CD14-positive monocyte (primary cell): Measurements from ENCODE around the gene TRIM50. TPM values are rescaled to one million over a fixed set of nuclear protein-coding genes. Genes with fewer than 3 reads are reported as not detected.
A peak's percentile ranks its signal among the peaks of the same experiment; 100 is the strongest.

Experiments
- DNase-seq, 3 donors: peaks; one replicate each; pipeline ENCODE4 v3.0.0-alpha.2; 2011 to 2022
- H2AFZ ChIP-seq: 2 replicates; pipeline ENCODE4 v1.6.0; 2012; ENCODE audit warnings: mild to moderate bottlenecking, low read depth, low read length, inconsistent platforms; ENCODE audit not compliant: insufficient read depth, poor library complexity, severe bottlenecking
- H3K27ac ChIP-seq, 2 donors: 1 replicate in 1 of 2; 2 replicates in 1 of 2; pipeline ENCODE4 v1.5.1; 2012 to 2013; ENCODE audit warnings: low read length in 2 of 2, control low read depth in 1 of 2, inconsistent platforms in 1 of 2, low read depth in 1 of 2, mild to moderate bottlenecking in 1 of 2
- H3K27me3 ChIP-seq, 2 donors: one replicate each; pipeline versions ENCODE4 v1.6.0 to v1.6.1; 2011 to 2013; ENCODE audit warnings: low read length in 2 of 2; ENCODE audit not compliant: control insufficient read depth in 2 of 2, insufficient read depth in 2 of 2
- H3K36me3 ChIP-seq, 2 donors: replicated peaks in 1 of 2; 1 replicate in 1 of 2; 2 replicates in 1 of 2; pipeline versions ENCODE4 v1.5.1 to v1.6.1; 2012 to 2013; ENCODE audit warnings: low read length in 2 of 2, control low read depth in 1 of 2, inconsistent platforms in 1 of 2, mild to moderate bottlenecking in 1 of 2; ENCODE audit not compliant: insufficient read depth in 2 of 2, control insufficient read depth in 1 of 2
- H3K4me1 ChIP-seq, 2 donors: 1 replicate in 1 of 2; 2 replicates in 1 of 2; pipeline versions ENCODE4 v1.5.1 to v1.6.1; 2012 to 2013; ENCODE audit warnings: low read length in 2 of 2, control low read depth in 1 of 2, inconsistent platforms in 1 of 2, mild to moderate bottlenecking in 1 of 2, moderate library complexity in 1 of 2; ENCODE audit not compliant: insufficient read depth in 2 of 2, control insufficient read depth in 1 of 2
- H3K4me2 ChIP-seq: replicated peaks from 2 replicates; pipeline ENCODE3; 2012; ENCODE audit warnings: low read length, moderate library complexity, mild to moderate bottlenecking; ENCODE audit not compliant: poor library complexity, severe bottlenecking; ENCODE audit errors: extremely low read depth
- H3K4me3 ChIP-seq, 3 experiments: fragments of 200-600 bp in 1 of 3; sonication (generic) in 1 of 3; replicated peaks in 1 of 3; 1 replicate in 2 of 3; 2 replicates in 1 of 3; pipeline ENCODE4 v1.5.1; 2011 to 2013; ENCODE audit warnings: low read length in 3 of 3, mild to moderate bottlenecking in 3 of 3, control low read depth in 2 of 3, low read depth in 2 of 3, inconsistent platforms in 1 of 3, moderate library complexity in 1 of 3
- H3K79me2 ChIP-seq: 2 replicates; pipeline ENCODE4 v1.6.0; 2012; ENCODE audit warnings: mild to moderate bottlenecking, control low read depth, inconsistent platforms, low read length, moderate library complexity; ENCODE audit not compliant: insufficient read depth
- H3K9ac ChIP-seq: 2 replicates; pipeline ENCODE4 v1.6.0; 2017; ENCODE audit warnings: low read length, mild to moderate bottlenecking; ENCODE audit not compliant: insufficient read depth, poor library complexity, severe bottlenecking
- H3K9me3 ChIP-seq, 2 donors: replicated peaks in 1 of 2; 1 replicate in 1 of 2; 2 replicates in 1 of 2; pipeline versions ENCODE4 v1.5.1 to v1.6.1; 2012 to 2013; ENCODE audit warnings: low read length in 2 of 2, control low read depth in 1 of 2; ENCODE audit not compliant: control insufficient read depth in 1 of 2, insufficient read depth in 1 of 2
- H4K20me1 ChIP-seq: 2 replicates; pipeline ENCODE4 v1.6.0; 2012; ENCODE audit warnings: mild to moderate bottlenecking, low read length, control low read depth, moderate library complexity; ENCODE audit not compliant: insufficient read depth
- H3K27ac Mint-ChIP-seq, 7 donors: one replicate each; pipeline ENCODE4 v1.8.0; 2020; ENCODE audit warnings: mild to moderate bottlenecking in 7 of 7, mixed read lengths in 7 of 7, moderate library complexity in 6 of 7, inconsistent platforms in 2 of 7
- H3K27me3 Mint-ChIP-seq, 3 donors: one replicate each; pipeline ENCODE4 v1.8.0; 2021 to 2022; ENCODE audit warnings: low read depth in 3 of 3, mild to moderate bottlenecking in 3 of 3, mixed read lengths in 3 of 3, moderate library complexity in 3 of 3, inconsistent platforms in 1 of 3
- H3K36me3 Mint-ChIP-seq, 2 donors: one replicate each; pipeline ENCODE4 v1.8.0; 2020; ENCODE audit warnings: mixed read lengths in 2 of 2, inconsistent platforms in 1 of 2, mild to moderate bottlenecking in 1 of 2
- H3K4me1 Mint-ChIP-seq: one replicate; pipeline ENCODE4 v1.8.0; 2020; ENCODE audit warnings: mild to moderate bottlenecking, mixed read lengths
- H3K4me3 Mint-ChIP-seq, 2 donors: one replicate each; pipeline ENCODE4 v1.8.0; 2020; ENCODE audit warnings: mild to moderate bottlenecking in 2 of 2, mixed read lengths in 2 of 2, moderate library complexity in 1 of 2
- H3K9me3 Mint-ChIP-seq, 7 donors: one replicate each; pipeline ENCODE4 v1.8.0; 2020 to 2022; ENCODE audit warnings: mixed read lengths in 7 of 7, mild to moderate bottlenecking in 6 of 7, moderate library complexity in 6 of 7, inconsistent platforms in 2 of 7
- CTCF ChIP-seq: fragments of 200-600 bp; IDR thresholded peaks from one replicate; pipeline ENCODE4 v1.8.0; 2022; ENCODE audit warnings: antibody characterized with exemption, mild to moderate bottlenecking
- WGBS: methylation state at CpG from one replicate; pipeline ENCODE4 v1.1.5; 2013; ENCODE audit warnings: missing lambda C conversion rate; ENCODE audit not compliant: insufficient coverage; 5-methylcytosine and 5-hydroxymethylcytosine counted together
- intact Hi-C, 2 donors: fragments of 100-400 bp; cut with micrococcal nuclease; formaldehyde crosslinking; loops; one replicate each; pipeline versions ENCODE4 v1.15.0 to v1.15.1; 2023
- polyA plus RNA-seq, 3 donors: library from polyadenylated mRNA; depleted of rRNA in 1 of 3; unstranded in 2 of 3; stranded (reverse) in 1 of 3; fragments of 300-500 nt in 2 of 3; fragments of >200 nt in 1 of 3; fragmentation: Illumina TruSeq in 2 of 3; gene quantifications; 1 replicate in 2 of 3; 2 replicates in 1 of 3; pipeline ENCODE4 v1.2.3, GENCODE V29; 2012 to 2021

TRIM50 gene
- polyA plus RNA-seq, 3 donors = not detected

DNA sequence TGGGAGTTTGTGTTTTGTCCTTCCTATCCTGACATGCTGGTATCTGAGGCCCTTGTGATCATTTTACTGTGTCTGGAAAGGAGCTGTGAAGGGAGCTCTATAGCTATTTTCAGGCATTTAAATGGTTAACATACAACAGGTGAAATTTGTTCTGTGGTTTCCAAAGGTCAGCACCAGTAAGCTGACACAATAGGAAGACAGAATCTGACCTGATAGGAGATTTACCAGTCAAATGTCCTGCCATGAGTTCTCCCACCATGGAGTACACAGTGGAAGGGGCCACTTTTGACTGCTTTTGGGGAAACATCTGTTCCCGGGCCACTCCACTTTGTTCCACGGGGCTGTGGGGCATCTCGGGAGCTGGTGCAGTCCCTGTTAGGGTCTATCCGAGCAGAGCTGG lies 17.7 kb upstream of the TRIM50 start:
- Histone ChIP-seq H3K36me3 (no peaks in the 10 kb centered on the region), H3K4me2 (no peak overlapping the region), H4K20me1 (no peaks in the 10 kb centered on the region), H3K79me2 (no peaks in the 10 kb centered on the region), H3K27me3 (no peaks in the 10 kb centered on the region), H2AFZ (peak overlapping the region; percentile 17), H3K9ac (no peak overlapping the region), H3K4me1 (peaks cover 7 to 8% of the 10 kb centered on the region in 2 donors), H3K4me3 (no peak overlapping the region), H3K27ac (no peak overlapping the region), H3K9me3 (no peaks in the 10 kb centered on the region)
- no peak for DNase-seq
- Mint-ChIP-seq H3K27ac (no peak overlapping the region), H3K4me3 (no peak overlapping the region), H3K27me3 (peaks cover 8 to 15% (median 12%) of the 10 kb centered on the region in 3 donors), H3K36me3 (no peaks in the 10 kb centered on the region), H3K4me1 (peaks cover 14% of the 10 kb centered on the region), H3K9me3 (no peaks in the 10 kb centered on the region)
- TF ChIP-seq CTCF = no peak
- WGBS = 0% methylated on average over 1 of the region's 4 CpGs
- intact Hi-C loops = no loop called here

- no peak for DNase-seq
- no peaks in the 10 kb centered on the region for H3K36me3 ChIP-seq
- Mint-ChIP-seq H3K4me1 (peaks cover 14% of the 10 kb centered on the region), H3K9me3 (no peaks in the 10 kb centered on the region), H3K27ac (no peak overlapping the region), H3K4me3 (no peak overlapping the region), H3K36me3 (no peaks in the 10 kb centered on the region), H3K27me3 (peaks cover 10 to 23% (median 12%) of the 10 kb centered on the region in 3 donors)
- H3K27me3 ChIP-seq = no peaks in the 10 kb centered on the region
- H3K79me2 ChIP-seq = no peaks in the 10 kb centered on the region
- 92% methylated on average over 5 of the region's 7 CpGs for WGBS
- no peak overlapping the region for H3K4me3 ChIP-seq
- no peaks in the 10 kb centered on the region for H4K20me1 ChIP-seq
- peaks cover 7 to 8% of the 10 kb centered on the region in 2 donors for H3K4me1 ChIP-seq
- no peak overlapping the region for H3K4me2 ChIP-seq
- H3K9ac ChIP-seq = no peak overlapping the region
- TF ChIP-seq CTCF = no peak
- no peak overlapping the region for H2AFZ ChIP-seq
- intact Hi-C loops = no loop called here
- H3K27ac ChIP-seq = no peak overlapping the region
- no peaks in the 10 kb centered on the region for H3K9me3 ChIP-seq
These were observed 15.9 kb upstream of the TRIM50 start for GRCh38 chr7:73343671-73344380.
